Measurements from ENCODE around the gene ASMT. TPM values are rescaled to one million over a fixed set of nuclear protein-coding genes. Genes with fewer than 3 reads are reported as not detected.
"Not testable (repeated sequence)": the region's sequence is repeated elsewhere in the genome, so short reads cannot be mapped to it uniquely, and the experiment has no call there.

The ASMT gene
- total RNA-seq, 1 donor from 2014 or later: not detected

DNA sequence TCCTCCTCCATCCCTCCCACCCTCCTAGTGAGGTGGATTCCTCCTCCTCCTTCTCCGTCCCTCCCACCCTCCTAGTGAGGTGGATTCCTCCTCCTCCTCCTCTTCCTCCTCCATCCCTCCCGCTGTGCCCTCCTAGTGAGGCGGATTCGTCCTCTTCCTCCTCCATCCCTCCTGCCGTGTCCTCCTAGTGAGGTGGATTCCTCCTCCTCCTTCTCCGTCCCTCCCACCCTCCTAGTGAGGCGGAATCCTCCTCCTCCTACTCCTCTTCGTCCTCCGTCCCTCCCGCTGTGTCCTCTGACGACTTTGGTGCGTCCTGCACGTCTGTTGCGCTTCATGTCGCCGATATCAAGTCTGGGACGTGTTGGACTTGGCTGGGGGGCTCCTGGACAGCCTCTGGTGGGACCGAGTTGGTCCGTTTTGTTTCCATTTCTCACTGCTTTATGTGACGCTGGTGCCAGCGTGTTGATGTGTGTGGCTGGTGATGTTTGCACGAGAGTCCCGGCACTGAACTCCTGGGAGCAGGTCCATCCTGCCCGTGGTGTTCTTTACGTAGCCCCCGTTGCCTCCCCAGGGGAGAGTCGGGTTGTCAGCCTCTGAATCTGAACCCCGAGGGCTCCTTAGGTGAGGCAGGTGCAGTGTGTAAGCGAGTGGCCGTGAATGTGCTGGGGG is 18.0 kb upstream of the ASMT start:
- intact Hi-C loops (cut with micrococcal nuclease): no loop called here

GRCh38 chrX:1597345-1598020 is 17.4 kb upstream of the ASMT start:
- intact Hi-C loops (cut with micrococcal nuclease): no loop called here

- intact Hi-C loops (cut with micrococcal nuclease): no loop called here
Measured at GRCh38 chrX:1598021-1598875, 16.6 kb upstream of the ASMT start.

- intact Hi-C loops (cut with micrococcal nuclease): no loop called here
Measured at GRCh38 chrX:1598876-1599790, 15.7 kb upstream of the ASMT start.

- intact Hi-C loops (cut with micrococcal nuclease): no loop called here
Measured at GRCh38 chrX:1599791-1600405, 15.0 kb upstream of the ASMT start.

- intact Hi-C loops (cut with micrococcal nuclease): no loop called here
Measured at GRCh38 chrX:1600406-1601050, 14.3 kb upstream of the ASMT start.

- intact Hi-C loops (cut with micrococcal nuclease): no loop called here
Measured at GRCh38 chrX:1601051-1601767, 13.7 kb upstream of the ASMT start.

GRCh38 chrX:1601768-1602085 is 13.1 kb upstream of the ASMT start:
- intact Hi-C loops (cut with micrococcal nuclease): no loop called here

DNA sequence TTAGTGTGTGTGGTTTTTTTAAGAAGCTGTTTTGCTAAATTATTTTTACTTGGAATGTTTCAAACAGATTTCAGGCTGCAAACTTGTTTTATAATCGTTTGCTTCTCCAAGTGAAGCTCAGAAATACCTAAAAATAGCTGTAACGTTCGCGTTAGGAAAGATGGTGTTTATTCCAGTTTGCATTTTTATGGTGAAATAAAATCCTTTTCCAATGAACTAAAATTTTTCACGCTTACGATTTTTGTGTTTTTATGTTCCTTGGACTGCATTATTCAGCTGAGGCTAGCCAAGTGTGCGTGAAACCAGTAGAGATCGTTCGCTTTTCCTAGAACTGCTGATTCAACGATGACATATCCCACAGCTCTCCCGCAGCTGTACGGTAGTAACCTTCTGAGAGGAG is 12.6 kb upstream of the ASMT start:
- intact Hi-C loops (cut with micrococcal nuclease): no loop called here

DNA sequence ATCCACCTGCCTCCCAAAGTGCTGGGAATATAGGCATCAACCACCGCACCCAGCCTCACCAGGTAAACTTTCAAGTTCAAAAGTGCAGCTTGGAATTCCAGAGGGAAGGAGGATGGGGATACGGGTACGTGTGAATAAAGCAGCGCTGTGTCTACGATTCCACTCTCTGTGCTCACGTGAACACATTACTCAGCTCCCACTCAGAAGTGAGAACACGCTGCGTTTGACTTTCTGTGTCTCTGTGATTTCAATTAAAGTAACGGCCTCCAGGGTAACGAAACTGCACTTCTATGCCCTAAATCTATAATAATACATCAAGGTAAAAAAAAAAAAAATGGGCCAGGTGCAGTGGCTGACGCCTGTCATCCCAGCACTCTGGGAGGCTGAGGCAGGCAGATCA is 8.4 kb upstream of the ASMT start:
- intact Hi-C loops (cut with micrococcal nuclease): no loop called here

- intact Hi-C loops (cut with micrococcal nuclease): no loop called here
Measured at GRCh38 chrX:1609311-1609710, 5.5 kb upstream of the ASMT start.

DNA sequence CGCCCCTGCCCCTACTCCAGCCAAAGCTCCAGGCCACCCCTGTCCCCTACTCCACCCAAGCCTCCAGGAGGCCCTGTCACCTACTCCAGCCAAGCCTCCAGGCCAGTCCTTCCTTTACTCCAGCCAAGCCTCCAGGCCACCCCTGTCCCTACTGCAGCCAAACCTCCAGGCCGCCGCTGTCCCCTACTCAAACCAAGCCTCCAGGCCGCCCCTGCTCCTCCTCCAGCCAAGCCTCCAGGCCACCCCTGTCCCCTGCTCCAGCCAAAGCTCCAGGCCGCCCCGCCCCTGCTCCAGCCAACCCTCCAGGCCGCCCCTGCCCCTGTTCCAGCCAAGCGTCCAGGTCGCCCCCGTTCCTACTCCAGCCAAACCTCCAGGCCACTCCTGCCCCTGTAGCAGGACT is 5.1 kb upstream of the ASMT start:
- intact Hi-C loops (cut with micrococcal nuclease): no loop called here

GRCh38 chrX:1610166-1610565 is 4.7 kb upstream of the ASMT start:
- intact Hi-C loops (cut with micrococcal nuclease): no loop called here

DNA sequence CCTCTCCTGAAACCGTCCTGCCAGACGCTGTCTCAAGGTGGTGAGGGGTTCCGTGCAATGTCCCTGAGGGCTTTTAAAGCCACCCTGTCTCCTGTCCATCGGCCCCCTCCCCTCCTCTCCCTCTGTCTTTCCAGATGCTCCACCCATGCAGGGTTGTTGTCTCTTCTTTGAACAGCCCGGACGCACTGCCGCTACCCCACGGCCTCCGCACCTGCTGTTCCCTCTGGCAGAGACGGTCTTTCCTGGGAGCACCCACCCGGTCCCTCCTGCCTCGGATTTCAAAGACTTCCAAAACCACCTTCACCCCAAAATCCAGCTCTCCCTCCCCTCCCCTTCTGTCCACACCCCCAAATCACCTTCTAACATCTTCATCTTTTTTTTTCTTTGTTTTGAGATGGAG is 4.1 kb upstream of the ASMT start:
- intact Hi-C loops (cut with micrococcal nuclease): no loop called here

DNA sequence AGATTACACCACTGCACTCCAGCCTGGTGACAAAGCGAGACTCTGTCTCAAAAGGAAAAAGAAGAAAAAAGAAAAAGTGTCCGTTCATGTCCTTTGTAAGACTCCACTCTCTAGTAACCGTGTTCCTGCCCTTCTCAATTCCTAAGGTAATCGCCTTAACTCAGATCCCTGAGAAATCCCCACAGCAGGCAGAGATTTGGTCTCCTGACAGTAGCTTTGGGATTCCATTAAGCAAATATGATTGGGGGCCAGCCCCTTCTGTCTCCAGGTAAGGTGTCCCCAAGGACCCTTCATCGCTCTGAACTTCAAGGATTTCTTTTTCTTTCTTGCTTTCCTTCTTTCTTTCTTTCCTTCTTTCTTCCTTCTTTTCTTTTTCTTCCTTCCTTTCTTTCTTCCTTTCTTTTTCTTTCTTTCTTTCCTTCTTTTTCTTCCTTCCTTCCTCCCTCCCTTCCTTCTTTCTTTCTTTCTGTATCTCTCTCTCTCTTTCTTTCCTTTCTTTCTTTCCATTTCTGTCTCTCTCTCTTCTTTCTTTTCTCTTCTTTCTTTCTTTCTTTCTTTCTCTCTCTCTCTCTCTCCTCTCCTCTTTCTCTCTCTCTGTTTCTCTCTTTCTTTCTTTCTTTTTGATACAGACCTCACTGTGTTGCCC is 2.1 kb upstream of the ASMT start:
- intact Hi-C loops (cut with micrococcal nuclease): no loop called here

- intact Hi-C loops (cut with micrococcal nuclease): no loop called here
Measured at GRCh38 chrX:1618689-1619088, 3.8 kb downstream of the ASMT start.

DNA sequence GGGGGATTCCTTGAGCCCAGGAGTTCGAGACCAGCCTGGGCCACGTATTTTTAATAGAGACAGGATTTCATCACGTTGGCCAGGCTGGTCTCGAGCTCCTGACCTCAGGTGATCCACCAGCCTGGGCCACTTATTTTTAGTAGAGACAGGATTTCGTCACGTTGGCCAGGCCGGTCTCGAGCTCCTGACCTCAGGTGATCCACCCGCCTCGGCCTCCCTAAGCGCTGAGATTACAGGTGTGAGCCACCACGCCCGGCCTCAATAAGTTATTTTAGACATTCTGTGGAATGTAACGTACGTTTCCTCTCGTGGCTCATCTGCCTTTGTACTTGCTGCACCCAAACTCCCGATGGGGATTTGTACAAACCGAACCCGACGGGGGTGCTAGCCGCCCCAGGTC is 8.8 kb downstream of the ASMT start:
- intact Hi-C loops (cut with micrococcal nuclease): no loop called here

DNA sequence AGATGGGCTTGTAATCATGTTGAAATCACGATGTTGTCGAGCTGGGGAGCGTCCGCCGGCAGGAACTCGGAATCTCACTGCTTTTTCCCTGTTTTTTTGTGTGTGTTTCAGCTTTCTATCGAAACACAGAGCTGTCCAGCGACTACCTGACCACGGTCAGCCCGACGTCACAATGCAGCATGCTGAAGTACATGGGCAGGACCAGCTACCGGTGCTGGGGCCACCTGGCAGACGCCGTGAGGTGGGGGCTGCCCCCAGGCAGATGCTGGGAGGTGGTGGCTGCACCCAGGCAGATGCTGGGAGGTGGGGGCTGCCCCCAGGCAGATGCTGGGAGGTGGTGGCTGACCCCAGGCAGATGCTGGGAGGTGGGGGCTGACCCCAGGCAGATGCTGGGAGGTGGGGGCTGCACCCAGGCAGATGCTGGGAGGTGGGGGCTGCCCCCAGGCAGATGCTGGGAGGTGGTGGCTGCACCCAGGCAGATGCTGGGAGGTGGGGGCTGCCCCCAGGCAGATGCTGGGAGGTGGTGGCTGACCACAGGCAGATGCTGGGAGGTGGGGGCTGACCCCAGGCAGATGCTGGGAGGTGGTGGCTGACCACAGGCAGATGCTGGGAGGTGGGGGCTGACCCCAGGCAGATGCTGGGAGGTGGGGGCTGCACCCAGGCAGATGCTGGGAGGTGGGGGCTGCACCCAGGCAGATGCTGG is 9.4 kb downstream of the ASMT start:
- intact Hi-C loops (cut with micrococcal nuclease): not testable (repeated sequence)

- intact Hi-C loops (cut with micrococcal nuclease): not testable (repeated sequence)
Measured at GRCh38 chrX:1624861-1625215, 10.0 kb downstream of the ASMT start.

Measured in T-helper 2 cell treated with Interferon-gamma antibody and Interleukin-4, amounts not matched to agents 100 ng/mL and 5 ng/mL, for 36 hours (primary cell).